Measurements from ENCODE around the gene KDM5A.

KDM5A gene

DNA sequence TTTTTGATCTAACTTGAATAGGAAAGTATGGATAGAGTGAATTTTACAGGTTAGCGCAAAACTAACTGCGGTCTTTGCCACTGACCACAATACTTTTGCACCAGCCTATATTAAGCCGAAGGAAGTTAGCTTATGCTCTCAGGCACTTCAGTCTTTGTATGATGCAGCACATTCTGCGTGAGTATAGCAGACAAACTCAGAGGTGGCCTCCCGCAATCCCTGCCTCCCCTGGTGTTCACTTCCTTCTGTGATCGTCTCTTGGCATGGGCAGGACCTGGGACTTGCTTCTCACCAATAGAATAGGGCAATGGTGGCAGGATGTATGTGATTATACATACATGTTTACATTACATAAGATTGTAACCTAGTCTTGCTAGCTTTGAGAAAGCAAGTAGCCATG lies 116.2 kb downstream of the KDM5A start:
- DNase-seq (ENCODE audit: low read depth), result no peak

DNA sequence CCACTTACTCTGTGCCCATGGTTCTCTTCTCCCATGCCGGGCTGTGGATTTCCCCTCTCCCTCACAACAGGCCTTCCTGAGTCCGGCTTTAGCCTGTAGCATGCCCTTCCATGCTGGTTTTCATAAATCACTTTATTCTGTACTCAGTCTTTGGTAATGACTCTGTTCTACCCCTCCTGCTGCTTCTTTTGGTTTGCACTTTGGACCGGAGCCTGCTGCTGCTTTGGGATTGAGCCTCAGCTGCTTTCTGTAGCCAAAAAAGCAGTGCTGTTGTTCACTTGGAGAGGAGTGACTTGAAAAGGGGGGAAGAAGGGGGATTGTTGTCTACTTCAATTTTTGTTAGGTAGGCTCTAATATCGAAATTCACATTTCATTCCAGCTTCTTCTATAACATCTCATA lies 118.0 kb downstream of the KDM5A start:
- DNase-seq (ENCODE audit: low read depth), result no peak

GRCh38 chr12:269191-269590 lies 119.9 kb downstream of the KDM5A start:
- no peak for DNase-seq (ENCODE audit: low read depth)

GRCh38 chr12:268483-268840 lies 120.7 kb downstream of the KDM5A start:
- DNase-seq (ENCODE audit: low read depth), result no peak

- DNase-seq (ENCODE audit: low read depth), result no peak
These were observed 121.3 kb downstream of the KDM5A start for GRCh38 chr12:267581-268482.

DNA sequence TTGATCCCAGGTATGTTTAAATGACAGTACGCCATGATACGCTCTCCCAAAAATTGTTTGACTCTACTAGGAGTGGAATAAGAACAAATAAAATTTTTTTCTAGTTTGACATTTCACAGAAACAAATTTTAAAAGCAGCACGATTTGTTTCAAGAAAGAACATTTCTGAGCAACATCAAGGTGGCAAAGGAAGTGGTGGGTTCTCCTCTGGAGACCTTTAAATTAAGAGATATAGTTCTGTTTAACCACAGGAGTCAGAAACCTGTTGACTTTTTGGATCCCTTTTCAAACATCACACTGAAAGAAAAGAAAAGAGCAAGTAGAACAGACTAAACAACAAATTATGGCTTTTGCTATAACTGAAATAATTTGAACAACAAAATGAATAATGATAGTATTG lies 124.0 kb downstream of the KDM5A start:
- DNase-seq (ENCODE audit: low read depth), result no peak

DNA sequence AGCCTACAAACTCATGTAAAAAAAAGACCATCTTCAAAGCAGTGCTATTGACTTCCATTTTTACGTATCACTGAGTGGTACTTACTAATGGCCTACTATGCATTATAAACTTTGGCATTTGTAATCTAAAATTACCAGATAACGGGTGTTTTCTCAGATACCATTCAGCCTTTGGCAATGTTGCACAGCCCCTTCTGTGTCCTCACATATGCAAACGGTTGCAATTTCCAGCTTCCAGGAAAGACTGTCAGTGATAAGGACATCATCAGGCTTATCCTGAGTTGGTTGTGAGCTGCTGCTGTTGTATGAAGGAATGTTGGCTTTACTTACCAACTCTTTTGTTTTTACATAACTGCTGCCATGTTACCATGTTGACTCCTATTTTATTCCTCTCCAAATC lies 124.9 kb downstream of the KDM5A start:
- DNase-seq (ENCODE audit: low read depth), result no peak

- peak; percentile 62 for DNase-seq (ENCODE audit: low read depth)
These were observed 125.5 kb downstream of the KDM5A start for GRCh38 chr12:263574-263973.

GRCh38 chr12:262817-263216 lies 126.3 kb downstream of the KDM5A start, which contains the start of gene SLC6A13:
TSS of gene SLC6A13 (minus strand) at chr12:262836. CDS start at chr12:260052, 2,784 bp downstream.
- no peak for DNase-seq (ENCODE audit: low read depth)

DNA sequence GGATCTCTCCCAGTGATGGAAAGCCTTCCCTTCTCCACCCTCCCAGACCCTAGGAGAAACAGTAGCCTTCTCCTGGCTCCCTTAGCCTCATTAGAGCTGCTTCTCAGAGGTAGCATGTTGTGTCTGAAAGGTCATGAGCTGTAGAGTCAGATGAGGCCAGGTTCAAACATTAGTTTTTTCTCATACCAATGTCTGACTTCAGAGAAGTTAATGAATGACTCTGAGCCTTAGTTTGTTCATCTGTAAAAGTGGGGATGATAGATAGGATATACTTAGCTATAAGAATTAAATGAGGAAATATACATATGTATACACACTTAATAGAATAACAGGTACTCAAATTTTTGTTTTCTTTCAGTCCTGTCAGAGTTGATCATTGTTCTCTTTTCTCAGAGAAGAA lies 127.0 kb downstream of the KDM5A start:
- DNase-seq (ENCODE audit: low read depth), result no peak

GRCh38 chr12:257521-258321 lies 131.4 kb downstream of the KDM5A start:
- no peak for DNase-seq (ENCODE audit: low read depth)

GRCh38 chr12:256958-257357 lies 132.2 kb downstream of the KDM5A start:
- DNase-seq (ENCODE audit: low read depth), result no peak

GRCh38 chr12:256225-256624 lies 132.9 kb downstream of the KDM5A start:
- no peak for DNase-seq (ENCODE audit: low read depth)

GRCh38 chr12:254912-255311 lies 134.2 kb downstream of the KDM5A start:
- no peak for DNase-seq (ENCODE audit: low read depth)

DNA sequence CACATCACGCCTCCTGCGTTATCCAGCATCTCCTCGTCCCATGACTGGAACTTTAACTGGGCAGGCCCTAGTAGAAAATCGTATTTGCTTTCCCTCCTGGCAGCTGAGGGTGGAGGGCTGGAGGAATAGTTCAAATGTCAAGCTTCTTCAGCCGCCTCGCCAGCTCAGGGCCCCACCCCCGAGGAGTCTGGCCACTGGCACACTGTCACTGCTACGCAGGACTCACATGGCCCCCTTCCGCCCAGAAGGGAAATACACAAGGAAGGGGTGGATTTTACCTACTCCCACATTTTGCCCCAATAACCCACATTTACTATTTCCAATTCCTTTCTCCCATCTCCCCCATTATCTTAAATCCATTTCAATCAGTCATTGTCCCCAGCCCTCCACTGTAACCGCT lies 135.1 kb downstream of the KDM5A start:
- DNase-seq (ENCODE audit: low read depth), result no peak

DNA sequence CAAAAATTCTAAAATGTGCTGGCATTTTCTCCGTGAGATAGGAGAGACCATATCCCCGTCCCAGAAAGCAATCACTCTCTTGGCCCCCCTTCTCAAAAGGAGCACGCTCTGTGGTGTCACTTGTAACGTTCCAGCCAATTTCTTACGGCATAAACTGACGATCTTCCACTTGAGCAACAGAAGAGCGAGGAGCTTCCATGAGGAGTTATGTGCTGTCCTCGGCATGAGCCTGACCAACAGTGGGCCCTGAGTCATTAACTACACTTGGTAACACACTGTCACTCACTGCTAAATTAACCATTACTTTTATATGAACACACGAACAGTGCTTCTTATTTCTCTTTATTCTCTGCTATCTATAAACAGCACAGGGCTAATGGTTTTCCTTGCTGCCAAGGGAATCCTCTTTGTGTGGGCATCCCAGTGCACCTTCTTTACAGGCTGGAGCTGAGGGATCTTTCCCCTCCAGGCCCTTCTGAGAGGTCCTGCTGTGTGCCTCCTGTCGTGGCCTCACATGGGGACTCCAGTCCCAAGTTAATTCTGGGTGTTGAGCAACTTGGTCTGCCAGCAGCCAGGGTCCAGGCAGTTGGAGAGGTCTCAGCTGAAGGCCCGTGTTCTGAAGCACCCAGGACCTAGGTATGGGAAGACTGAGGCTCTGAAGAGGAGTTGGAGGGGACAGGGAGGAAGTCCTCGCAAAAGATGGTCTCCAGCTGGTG lies 135.8 kb downstream of the KDM5A start:
- DNase-seq (ENCODE audit: low read depth), result no peak

DNA sequence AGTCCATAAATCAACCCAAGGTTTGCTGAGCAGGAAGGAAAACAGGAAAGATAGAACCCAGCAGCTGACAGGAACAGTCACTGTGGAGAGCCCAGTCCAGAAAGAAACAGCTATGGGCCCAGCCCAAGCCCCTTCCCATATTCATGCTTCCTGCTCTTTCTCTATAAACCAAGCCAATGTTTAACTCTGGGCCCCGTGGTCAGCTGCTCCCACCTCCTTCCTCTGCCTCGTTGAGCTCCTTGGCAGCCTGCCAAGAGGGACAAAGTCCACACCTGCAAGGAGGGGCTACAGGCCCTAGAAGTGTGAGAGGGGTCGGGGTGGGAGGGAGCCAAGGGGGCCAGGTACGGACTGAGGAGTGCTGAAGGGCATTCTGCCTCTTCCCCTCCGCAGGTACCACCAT lies 136.5 kb downstream of the KDM5A start:
- DNase-seq (ENCODE audit: low read depth), result no peak

GRCh38 chr12:247271-247670 lies 141.8 kb downstream of the KDM5A start:
- DNase-seq (ENCODE audit: low read depth), result no peak

- DNase-seq (ENCODE audit: low read depth), result no peak
These were observed 145.7 kb downstream of the KDM5A start for GRCh38 chr12:243381-243780.

DNA sequence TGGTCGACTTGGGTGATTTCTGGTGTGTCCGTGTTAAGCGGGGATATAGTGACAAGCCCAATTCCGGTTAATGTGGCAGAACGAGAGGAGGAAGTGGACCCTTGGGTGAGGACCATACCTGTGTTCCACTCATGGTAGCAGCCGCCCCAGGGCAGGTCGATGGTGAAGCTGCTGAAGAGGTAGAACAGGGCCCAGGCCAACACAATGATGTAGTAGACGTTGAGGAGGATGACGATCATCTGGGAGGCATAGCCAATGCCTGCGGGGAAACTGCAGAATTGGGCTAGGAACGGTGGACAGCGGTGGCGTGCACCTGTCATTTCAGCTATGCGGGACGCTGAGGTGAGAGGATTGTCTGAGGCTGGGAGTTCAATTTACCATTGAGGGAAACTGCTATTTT lies 146.6 kb downstream of the KDM5A start:
- DNase-seq (ENCODE audit: low read depth), result no peak

- DNase-seq (ENCODE audit: low read depth), result no peak
These were observed 147.9 kb downstream of the KDM5A start for GRCh38 chr12:241266-241665.

GRCh38 chr12:240566-240965 lies 148.6 kb downstream of the KDM5A start:
- DNase-seq (ENCODE audit: low read depth), result no peak

Measured in ELR (cell line).